K562 (cell line): ENCODE results near the gene ASMT. TPM values are rescaled to one million over a fixed set of nuclear protein-coding genes. Genes with fewer than 3 reads are reported as not detected.

Experiments used
- ATAC-seq: fragments of 200-7000 bp; cut with Tn5 transposase; 3 replicates; pipeline ENCODE4 v1.9.1; 2020; ENCODE audit warnings: moderate library complexity
- BruUV-seq: library from RNA; stranded (reverse); fragments of 400-500 nt; replicated peaks from 2 replicates; lab custom pipeline; 2021; lab: Mats Ljungman, UMichigan
- CTCF ChIA-PET: fragments of 300-600 bp; formaldehyde crosslinking; extraction: SDS; loops from one replicate; lab custom pipeline; 2021; ENCODE audit warnings: low intra/inter-chr PET ratio; lab: Yijun Ruan, JAX
- POLR2A ChIA-PET: fragments of 300-600, 350-650 bp; sonication (Branson Sonifier 250); formaldehyde crosslinking; extraction: SDS; loops from one replicate; lab custom pipeline; 2021; ENCODE audit warnings: antibody characterized with exemption, inconsistent platforms; lab: Yijun Ruan, JAX
- DNase-seq, 4 experiments: peaks; one replicate each; pipeline versions ENCODE4 v3.0.0 to v3.0.0-alpha.2; 2011 to 2018; ENCODE audit warnings: low spot score in 3 of 4, mixed read lengths in 3 of 4; ENCODE audit errors: extremely low read depth in 1 of 4
- FAIRE-seq: peaks from 2 replicates; lab custom pipeline; 2011; peaks lifted over from hg19 to GRCh38; lab: Jason Lieb, UNC
- H2AFZ ChIP-seq: 2 replicates; pipeline ENCODE4 v1.6.0; 2011; ENCODE audit warnings: low read depth, low read length, control low read depth, inconsistent platforms
- H3K27ac ChIP-seq: fragments of 200-600 bp; 3 replicates; pipeline ENCODE4 v1.8.0; 2011; ENCODE audit warnings: low read depth, mild to moderate bottlenecking, control low read depth, inconsistent platforms, low read length, moderate library complexity, mixed read lengths; ENCODE audit errors: extremely low read depth
- H3K27me3 ChIP-seq, 2 experiments: fragments of 300-600 bp in 1 of 2; 2 replicates in 1 of 2; 3 replicates in 1 of 2; pipeline versions ENCODE4 v1.6.0 to v1.8.0; 2011; ENCODE audit warnings: inconsistent platforms in 2 of 2, low read length in 2 of 2, mild to moderate bottlenecking in 1 of 2, mixed read lengths in 1 of 2, moderate library complexity in 1 of 2; ENCODE audit not compliant: control insufficient read depth in 2 of 2, insufficient read depth in 2 of 2
- H3K36me3 ChIP-seq: fragments of 300-600 bp; 3 replicates; pipeline ENCODE4 v1.8.0; 2011; ENCODE audit warnings: mild to moderate bottlenecking, low read length, inconsistent platforms; ENCODE audit not compliant: control insufficient read depth, insufficient read depth
- H3K4me1 ChIP-seq, 2 experiments: fragments of 200-600 bp in 1 of 2; replicated peaks in 1 of 2; 2 replicates in 1 of 2; 3 replicates in 1 of 2; pipeline versions ENCODE4 v1.5.1 to v1.8.0; 2011; ENCODE audit warnings: inconsistent platforms in 2 of 2, low read length in 2 of 2, mild to moderate bottlenecking in 1 of 2, mixed read lengths in 1 of 2, moderate library complexity in 1 of 2; ENCODE audit not compliant: control insufficient read depth in 2 of 2, insufficient read depth in 2 of 2
- H3K4me2 ChIP-seq: 2 replicates; pipeline ENCODE4 v1.6.1; 2011; ENCODE audit warnings: low read length, control low read depth, inconsistent platforms, mixed read lengths; ENCODE audit not compliant: insufficient read depth
- H3K4me3 ChIP-seq: fragments of 200-600 bp; sonication (generic), shearing (Covaris generic); 2 replicates; pipeline ENCODE4 v1.5.1; 2016; ENCODE audit warnings: control low read depth, inconsistent platforms
- H3K79me2 ChIP-seq: fragments of 200-600 bp; 3 replicates; pipeline ENCODE4 v1.8.0; 2011; ENCODE audit warnings: low read length, inconsistent platforms; ENCODE audit not compliant: control insufficient read depth, insufficient read depth
- H3K9ac ChIP-seq, 2 experiments: 2 replicates each; pipeline versions ENCODE4 v1.6.0 to v1.6.1; 2011; ENCODE audit warnings: low read depth in 2 of 2, low read length in 2 of 2, control low read depth in 1 of 2, inconsistent platforms in 1 of 2, mild to moderate bottlenecking in 1 of 2, mixed read lengths in 1 of 2; ENCODE audit not compliant: insufficient read depth in 1 of 2
- H3K9me1 ChIP-seq: one replicate; pipeline ENCODE4 v1.6.0; 2011; ENCODE audit warnings: inconsistent platforms, mild to moderate bottlenecking, low read length, moderate library complexity; ENCODE audit not compliant: control insufficient read depth, insufficient read depth
- H3K9me3 ChIP-seq: replicated peaks from 2 replicates; pipeline ENCODE4 v1.5.1; 2011; ENCODE audit warnings: low read depth, low read length, inconsistent platforms; ENCODE audit not compliant: control insufficient read depth, insufficient read depth
- H4K20me1 ChIP-seq: replicated peaks from 2 replicates; pipeline ENCODE4 v1.6.1; 2011; ENCODE audit warnings: low read length, inconsistent platforms, mixed read lengths; ENCODE audit not compliant: control insufficient read depth, insufficient read depth
- CTBP1 ChIP-seq: fragments of 450-650 bp; IDR thresholded peaks from 2 replicates; pipeline ENCODE4 v1.6.1; 2016; ENCODE audit warnings: borderline replicate concordance
- PREB ChIP-seq: sonication (generic); formaldehyde crosslinking; IDR thresholded peaks from 2 replicates; pipeline ENCODE4 v1.8.1; 2023; ENCODE audit warnings: mild to moderate bottlenecking, missing genetic modification reagents
- RBFOX2 ChIP-seq: fragments of 200-400 bp; formaldehyde crosslinking; IDR thresholded peaks from 2 replicates; pipeline ENCODE4 v1.6.1; 2017; ENCODE audit warnings: low read depth, mild to moderate bottlenecking, low read length, moderate library complexity
- ZBTB7A ChIP-seq: IDR thresholded peaks from 2 replicates; pipeline ENCODE4 v1.6.1; 2011; ENCODE audit warnings: low read depth, mild to moderate bottlenecking, low read length, moderate library complexity, borderline replicate concordance; ENCODE audit not compliant: control insufficient read depth
- ZNF197 ChIP-seq: fragments of 200-800 bp; sonication (Bioruptor generic); IDR thresholded peaks from 2 replicates; pipeline ENCODE4 v1.6.1; 2016; ENCODE audit warnings: low read depth, missing genetic modification characterization, missing compliant biosample characterization
- ZNF280A ChIP-seq: fragments of 450-650 bp; IDR thresholded peaks from 2 replicates; pipeline ENCODE4 v1.6.1; 2018; ENCODE audit warnings: mild to moderate bottlenecking, low read depth; ENCODE audit not compliant: partially characterized antibody
- WGBS: fragments of 100-300 bp; shearing (Covaris generic); methylation state at CpG from one replicate; pipeline ENCODE4 v1.1.6; 2016; ENCODE audit warnings: low coverage, mixed read lengths; ENCODE audit not compliant: insufficient coverage; ENCODE audit errors: missing lambda C conversion rate; 5-methylcytosine and 5-hydroxymethylcytosine counted together
- in situ Hi-C: fragments of 300-500 bp; cut with MboI; formaldehyde crosslinking; loops from 4 replicates; pipeline ENCODE4 v1.15.0; 2018; ENCODE audit warnings: inconsistent platforms, mixed read lengths
- intact Hi-C: fragments of 100-400 bp; cut with micrococcal nuclease; formaldehyde crosslinking; loops from 2 replicates; pipeline ENCODE4 v1.14.2; 2022
- polyA plus RNA-seq, 8 experiments: library from polyadenylated mRNA; depleted of rRNA in 4 of 8; stranded (reverse) in 5 of 8; unstranded in 3 of 8; fragments of >200 nt; fragmentation: Nextera tagmentation in 2 of 8; fragmentation: Illumina TruSeq in 1 of 8; extraction: Ambion mirVana in 2 of 8; extraction: Trizol in 1 of 8; gene quantifications; 2 replicates each; pipeline versions ENCODE4 v1.2.1 to v1.2.3, GENCODE V29; 2011 to 2014; ENCODE audit warnings: inconsistent platforms in 1 of 8, missing spikeins in 1 of 8
- total RNA-seq, 7 experiments: library from RNA; depleted of rRNA in 6 of 7; stranded (reverse); fragments of >200 nt in 6 of 7; fragmentation: Illumina TruSeq in 2 of 7; extraction: Trizol in 2 of 7; gene quantifications; 2 replicates each; pipeline versions ENCODE4 v1.2.1 to v1.2.3, GENCODE V29; 2011 to 2021; ENCODE audit warnings: low replicate concordance in 1 of 7

The ASMT gene
- total and polyA plus RNA-seq, 9 of the 15 experiments (the other 6 are each of a cell fraction or from before 2014, with no cell fraction given): 0.06 TPM; not detected in 8

- TF ChIP-seq CTBP1: peak; percentile 26; the same call in 1 of the 2 replicates
Measured at GRCh38 chrX:1591102-1591862, 23.6 kb upstream of the ASMT start, which contains the start of gene AKAP17A (continued).

- POLR2A ChIA-PET: no interaction called here
- Histone ChIP-seq H3K27me3 (no peaks in the 10 kb centered on the region), H3K79me2 (peaks cover 40% of the 10 kb centered on the region), H3K4me1 (peaks cover 0 to 35% of the 10 kb centered on the region in 2 experiments; a peak in 2 of 5 replicates), H3K36me3 (peaks cover 36% of the 10 kb centered on the region; the same call in 2 of the 3 replicates), H3K4me2 (peak overlapping the region; percentile 83), H4K20me1 (peaks cover 15% of the 10 kb centered on the region), H3K9me1 (no peaks in the 10 kb centered on the region), H3K9me3 (no peaks in the 10 kb centered on the region), H2AFZ (no peak overlapping the region), H3K27ac (peak overlapping the region; percentile 68), H3K4me3 (peak overlapping the region; percentile 84), H3K9ac (peak overlapping the region; percentile 84 to 97)
- ATAC-seq: peak; percentile 71
- FAIRE-seq: no peak
- peak in 2 of 4 experiments; percentile 14 to 33 for DNase-seq
- 0% methylated on average over 9 of the region's 35 CpGs for WGBS
- CTCF ChIA-PET: no interaction called here
- TF ChIP-seq PREB (CRISPR knock-in tag): no peak
- no peak for TF ChIP-seq ZNF280A
- TF ChIP-seq RBFOX2: peak; percentile 24; the same call in 1 of the 2 replicates
- peak; percentile 22; the same call in 1 of the 2 replicates for TF ChIP-seq ZBTB7A
- TF ChIP-seq ZNF197 (CRISPR knock-in tag): no peak
- in situ Hi-C loops (no loop called here), intact Hi-C loops (no loop called here)
- no TSS peak for BruUV-seq
Measured at GRCh38 chrX:1591863-1592469, 22.9 kb upstream of the ASMT start.
